HUES64 (cell line): ENCODE results near the gene CAMSAP2.
"Not testable (repeated sequence)": the region's sequence is repeated elsewhere in the genome, so short reads cannot be mapped to it uniquely, and the experiment has no call there.

ENCODE experiments used
- H3K27ac ChIP-seq: 2 replicates; pipeline ENCODE4 v1.7.0; 2013; ENCODE audit warnings: low read depth, low read length, inconsistent platforms
- H3K27me3 ChIP-seq: 2 replicates; pipeline ENCODE4 v1.6.1; 2013; ENCODE audit warnings: mild to moderate bottlenecking, low read length; ENCODE audit not compliant: insufficient read depth
- H3K36me3 ChIP-seq: 2 replicates; pipeline ENCODE4 v1.6.1; 2013; ENCODE audit warnings: mild to moderate bottlenecking, low read length; ENCODE audit not compliant: insufficient read depth
- H3K4me1 ChIP-seq: 2 replicates; pipeline ENCODE4 v1.6.1; 2013; ENCODE audit warnings: mild to moderate bottlenecking, low read length, moderate library complexity; ENCODE audit not compliant: insufficient read depth
- H3K4me3 ChIP-seq: 2 replicates; pipeline ENCODE4 v1.5.1; 2013; ENCODE audit warnings: mild to moderate bottlenecking, low read length, moderate library complexity
- H3K9ac ChIP-seq: 2 replicates; pipeline ENCODE4 v1.6.1; 2013; ENCODE audit warnings: mild to moderate bottlenecking, low read depth, low read length
- H3K9me3 ChIP-seq: 2 replicates; pipeline ENCODE4 v1.6.1; 2013; ENCODE audit warnings: low read depth, low read length; ENCODE audit not compliant: insufficient read depth
- WGBS: fragments of 150-250, 120-280 bp; methylation state at CpG from one replicate; pipeline ENCODE4 v1.1.7; 2013; ENCODE audit warnings: missing lambda C conversion rate; 5-methylcytosine and 5-hydroxymethylcytosine counted together

CAMSAP2 gene

GRCh38 chr1:200816624-200817224 lies 78.0 kb downstream of the CAMSAP2 start:
- H3K27ac ChIP-seq, H3K9ac ChIP-seq, H3K4me3 ChIP-seq, H3K27me3 ChIP-seq, H3K9me3 ChIP-seq, H3K4me1 ChIP-seq: not testable (repeated sequence)
- WGBS = 91% methylated on average over 12 of the region's 26 CpGs
- H3K36me3 ChIP-seq = peaks cover 29% of the 10 kb centered on the region

GRCh38 chr1:200818248-200818647 lies 79.6 kb downstream of the CAMSAP2 start:
- Histone ChIP-seq H3K4me3 (no peak overlapping the region), H3K27me3 (no peaks in the 10 kb centered on the region)
- 78% methylated on average over 1 of the region's 1 CpG for WGBS

GRCh38 chr1:200819726-200820125 lies 81.0 kb downstream of the CAMSAP2 start:
- Histone ChIP-seq H3K4me3 (no peak overlapping the region), H3K27me3 (no peaks in the 10 kb centered on the region), H3K4me1 (no peaks in the 10 kb centered on the region), H3K9me3 (no peaks in the 10 kb centered on the region), H3K27ac (no peak overlapping the region), H3K36me3 (peaks cover 19% of the 10 kb centered on the region), H3K9ac (no peak overlapping the region)
- 96% methylated on average over 2 of the region's 2 CpGs for WGBS

More at GRCh38 chr1:200818248-200818647, 79.6 kb downstream of the CAMSAP2 start:
- H3K4me1 ChIP-seq = no peaks in the 10 kb centered on the region
- no peak overlapping the region for H3K9ac ChIP-seq
- no peak overlapping the region for H3K27ac ChIP-seq
- peaks cover 19% of the 10 kb centered on the region for H3K36me3 ChIP-seq
- no peaks in the 10 kb centered on the region for H3K9me3 ChIP-seq

GRCh38 chr1:200831091-200831490 lies 92.4 kb downstream of the CAMSAP2 start:
- no peaks in the 10 kb centered on the region for H3K27me3 ChIP-seq
- H3K36me3 ChIP-seq = peaks cover 33% of the 10 kb centered on the region
- H3K9me3 ChIP-seq = no peaks in the 10 kb centered on the region; the same call in 1 of the 2 replicates
- H3K27ac ChIP-seq = no peak overlapping the region
- no peaks in the 10 kb centered on the region for H3K4me1 ChIP-seq
- H3K4me3 ChIP-seq = no peak overlapping the region
- 89% methylated on average over 1 of the region's 2 CpGs for WGBS
- H3K9ac ChIP-seq = no peak overlapping the region

GRCh38 chr1:200834383-200834782 lies 95.7 kb downstream of the CAMSAP2 start:
- no peak overlapping the region for H3K4me3 ChIP-seq
- no peaks in the 10 kb centered on the region for H3K4me1 ChIP-seq
- H3K27ac ChIP-seq = no peak overlapping the region
- H3K36me3 ChIP-seq = peaks cover 34% of the 10 kb centered on the region
- H3K9me3 ChIP-seq = no peaks in the 10 kb centered on the region; the same call in 1 of the 2 replicates
- H3K27me3 ChIP-seq = no peaks in the 10 kb centered on the region
- no peak overlapping the region for H3K9ac ChIP-seq
- WGBS = 97% methylated on average over 4 of the region's 5 CpGs

GRCh38 chr1:200836213-200836612 lies 97.5 kb downstream of the CAMSAP2 start:
- H3K36me3 ChIP-seq = peaks cover 34% of the 10 kb centered on the region
- H3K9me3 ChIP-seq = no peaks in the 10 kb centered on the region; the same call in 1 of the 2 replicates
- H3K4me1 ChIP-seq = no peaks in the 10 kb centered on the region
- WGBS = 97% methylated on average over 3 of the region's 3 CpGs
- H3K4me3 ChIP-seq = no peak overlapping the region
- no peaks in the 10 kb centered on the region for H3K27me3 ChIP-seq
- H3K27ac ChIP-seq = no peak overlapping the region
- no peak overlapping the region for H3K9ac ChIP-seq

GRCh38 chr1:200837931-200838571 lies 99.4 kb downstream of the CAMSAP2 start:
- Histone ChIP-seq H3K4me3 (no peak overlapping the region), H3K4me1 (no peaks in the 10 kb centered on the region), H3K27ac (no peak overlapping the region), H3K9me3 (no peaks in the 10 kb centered on the region; the same call in 1 of the 2 replicates), H3K27me3 (no peaks in the 10 kb centered on the region), H3K9ac (no peak overlapping the region), H3K36me3 (peaks cover 37% of the 10 kb centered on the region)
- WGBS = 78% methylated on average over 1 of the region's 2 CpGs

GRCh38 chr1:200838676-200839445 lies 100.2 kb downstream of the CAMSAP2 start:
- no peak overlapping the region for H3K27ac ChIP-seq
- H3K4me3 ChIP-seq = no peak overlapping the region
- no peaks in the 10 kb centered on the region; the same call in 1 of the 2 replicates for H3K9me3 ChIP-seq
- no peak overlapping the region for H3K9ac ChIP-seq
- H3K36me3 ChIP-seq = peaks cover 35% of the 10 kb centered on the region
- H3K4me1 ChIP-seq = no peaks in the 10 kb centered on the region
- no peaks in the 10 kb centered on the region for H3K27me3 ChIP-seq
- 91% methylated on average over 3 of the region's 3 CpGs for WGBS

GRCh38 chr1:200845360-200845759 lies 106.7 kb downstream of the CAMSAP2 start:
- Histone ChIP-seq H3K4me1 (peaks cover 8% of the 10 kb centered on the region; the same call in 1 of the 2 replicates), H3K36me3 (peaks cover 74% of the 10 kb centered on the region), H3K27ac (no peak overlapping the region), H3K4me3 (no peak overlapping the region), H3K9ac (no peak overlapping the region), H3K9me3 (no peaks in the 10 kb centered on the region), H3K27me3 (no peaks in the 10 kb centered on the region)
- 94% methylated on average over 4 of the region's 4 CpGs for WGBS

- no peaks in the 10 kb centered on the region for H3K9me3 ChIP-seq
- H3K4me1 ChIP-seq = peaks cover 8% of the 10 kb centered on the region; the same call in 1 of the 2 replicates
- H3K27me3 ChIP-seq = no peaks in the 10 kb centered on the region
- 92% methylated on average over 1 of the region's 1 CpG for WGBS
- H3K36me3 ChIP-seq = peaks cover 82% of the 10 kb centered on the region
- no peak overlapping the region for H3K4me3 ChIP-seq
- H3K9ac ChIP-seq = no peak overlapping the region
- H3K27ac ChIP-seq = no peak overlapping the region
Measured at GRCh38 chr1:200846398-200846797, 107.7 kb downstream of the CAMSAP2 start.

GRCh38 chr1:200849430-200849829 lies 110.7 kb downstream of the CAMSAP2 start:
- Histone ChIP-seq H3K36me3 (peaks cover 87% of the 10 kb centered on the region), H3K9me3 (no peaks in the 10 kb centered on the region), H3K4me1 (peaks cover 8% of the 10 kb centered on the region; the same call in 1 of the 2 replicates), H3K9ac (no peak overlapping the region), H3K27ac (no peak overlapping the region), H3K4me3 (no peak overlapping the region), H3K27me3 (no peaks in the 10 kb centered on the region)
- 93% methylated on average over 6 of the region's 6 CpGs for WGBS
